ENCODE results near the gene SLAMF1. TPM values are rescaled to one million over a fixed set of nuclear protein-coding genes. Genes with fewer than 3 reads are reported as not detected.
A peak's percentile ranks its signal among the peaks of the same experiment; 100 is the strongest.

SLAMF1 gene
- total and polyA plus RNA-seq, 4 donors: not detected

GRCh38 chr1:160665330-160666078 lies 18.7 kb upstream of the SLAMF1 start:
- no peak overlapping the region for H3K27ac ChIP-seq (ENCODE audit: low read depth, low read length)
- peak in 1 of 6 donors; percentile 9 for DNase-seq (ENCODE audit: low read depth in 4 of 6, low spot score in 6 of 6)

GRCh38 chr1:160664573-160665051 lies 17.8 kb upstream of the SLAMF1 start:
- H3K4me1 ChIP-seq (ENCODE audit: control insufficient read depth, insufficient read depth, low read length): no peaks in the 10 kb centered on the region
- no peak overlapping the region for H3K27ac ChIP-seq (ENCODE audit: low read depth, low read length)
- no CpG with 5 or more reads among the region's 3 CpGs for WGBS (ENCODE audit: insufficient coverage)

More at GRCh38 chr1:160665330-160666078, 18.7 kb upstream of the SLAMF1 start:
- WGBS (ENCODE audit: insufficient coverage): 28% methylated on average over 4 of the region's 6 CpGs
- no peaks in the 10 kb centered on the region for H3K36me3 ChIP-seq (ENCODE audit: control insufficient read depth, insufficient read depth, low read length)
- peaks cover 3% of the 10 kb centered on the region for H3K9me3 ChIP-seq (ENCODE audit: control insufficient read depth, insufficient read depth, low read length)
- no peaks in the 10 kb centered on the region for H3K4me1 ChIP-seq (ENCODE audit: control insufficient read depth, insufficient read depth, low read length)
- no peaks in the 10 kb centered on the region for H3K27me3 ChIP-seq (ENCODE audit: control insufficient read depth, insufficient read depth, low read length)
- H3K4me3 ChIP-seq (ENCODE audit: low read depth, low read length): no peak overlapping the region

GRCh38 chr1:160662910-160663309 lies 16.1 kb upstream of the SLAMF1 start:
- no peak for DNase-seq (ENCODE audit: low read depth in 4 of 6, low spot score in 6 of 6)
- Histone ChIP-seq H3K36me3 (ENCODE audit: control insufficient read depth, insufficient read depth, low read length) (no peaks in the 10 kb centered on the region), H3K27ac (ENCODE audit: low read depth, low read length) (no peak overlapping the region), H3K4me1 (ENCODE audit: control insufficient read depth, insufficient read depth, low read length) (no peaks in the 10 kb centered on the region), H3K4me3 (ENCODE audit: low read depth, low read length) (no peak overlapping the region), H3K27me3 (ENCODE audit: control insufficient read depth, insufficient read depth, low read length) (no peaks in the 10 kb centered on the region), H3K9me3 (ENCODE audit: control insufficient read depth, insufficient read depth, low read length) (no peaks in the 10 kb centered on the region)
- 82% methylated on average over 1 of the region's 4 CpGs for WGBS (ENCODE audit: insufficient coverage)

More at GRCh38 chr1:160664573-160665051, 17.8 kb upstream of the SLAMF1 start:
- DNase-seq (ENCODE audit: low read depth in 4 of 6, low spot score in 6 of 6): no peak
- H3K36me3 ChIP-seq (ENCODE audit: control insufficient read depth, insufficient read depth, low read length): no peaks in the 10 kb centered on the region
- peaks cover 3% of the 10 kb centered on the region for H3K9me3 ChIP-seq (ENCODE audit: control insufficient read depth, insufficient read depth, low read length)
- no peaks in the 10 kb centered on the region for H3K27me3 ChIP-seq (ENCODE audit: control insufficient read depth, insufficient read depth, low read length)
- H3K4me3 ChIP-seq (ENCODE audit: low read depth, low read length): no peak overlapping the region

- H3K36me3 ChIP-seq (ENCODE audit: control insufficient read depth, insufficient read depth, low read length): no peaks in the 10 kb centered on the region
- no peak overlapping the region for H3K27ac ChIP-seq (ENCODE audit: low read depth, low read length)
- H3K9me3 ChIP-seq (ENCODE audit: control insufficient read depth, insufficient read depth, low read length): no peaks in the 10 kb centered on the region
- no peak for DNase-seq (ENCODE audit: low read depth in 4 of 6, low spot score in 6 of 6)
- no peak overlapping the region for H3K4me3 ChIP-seq (ENCODE audit: low read depth, low read length)
- no CpG with 5 or more reads among the region's 4 CpGs for WGBS (ENCODE audit: insufficient coverage)
- no peaks in the 10 kb centered on the region for H3K4me1 ChIP-seq (ENCODE audit: control insufficient read depth, insufficient read depth, low read length)
- no peaks in the 10 kb centered on the region for H3K27me3 ChIP-seq (ENCODE audit: control insufficient read depth, insufficient read depth, low read length)
Observed at GRCh38 chr1:160659566-160659965, 12.7 kb upstream of the SLAMF1 start.

- H3K4me3 ChIP-seq (ENCODE audit: low read depth, low read length): no peak overlapping the region
- H3K27me3 ChIP-seq (ENCODE audit: control insufficient read depth, insufficient read depth, low read length): no peaks in the 10 kb centered on the region
- H3K4me1 ChIP-seq (ENCODE audit: control insufficient read depth, insufficient read depth, low read length): no peaks in the 10 kb centered on the region
- 60% methylated on average over 1 of the region's 2 CpGs for WGBS (ENCODE audit: insufficient coverage)
- no peak for DNase-seq (ENCODE audit: low read depth in 4 of 6, low spot score in 6 of 6)
- H3K9me3 ChIP-seq (ENCODE audit: control insufficient read depth, insufficient read depth, low read length): no peaks in the 10 kb centered on the region
- no peak overlapping the region for H3K27ac ChIP-seq (ENCODE audit: low read depth, low read length)
- no peaks in the 10 kb centered on the region for H3K36me3 ChIP-seq (ENCODE audit: control insufficient read depth, insufficient read depth, low read length)
Observed at GRCh38 chr1:160658814-160659193, 12.0 kb upstream of the SLAMF1 start.

GRCh38 chr1:160658162-160658813 lies 11.4 kb upstream of the SLAMF1 start:
- Histone ChIP-seq H3K4me3 (ENCODE audit: low read depth, low read length) (no peak overlapping the region), H3K9me3 (ENCODE audit: control insufficient read depth, insufficient read depth, low read length) (no peaks in the 10 kb centered on the region), H3K36me3 (ENCODE audit: control insufficient read depth, insufficient read depth, low read length) (no peaks in the 10 kb centered on the region), H3K4me1 (ENCODE audit: control insufficient read depth, insufficient read depth, low read length) (no peaks in the 10 kb centered on the region), H3K27ac (ENCODE audit: low read depth, low read length) (no peak overlapping the region), H3K27me3 (ENCODE audit: control insufficient read depth, insufficient read depth, low read length) (no peaks in the 10 kb centered on the region)
- no peak for DNase-seq (ENCODE audit: low read depth in 4 of 6, low spot score in 6 of 6)
- WGBS (ENCODE audit: insufficient coverage): 96% methylated on average over 7 of the region's 8 CpGs

- H3K4me1 ChIP-seq (ENCODE audit: control insufficient read depth, insufficient read depth, low read length): no peaks in the 10 kb centered on the region
- no peaks in the 10 kb centered on the region for H3K36me3 ChIP-seq (ENCODE audit: control insufficient read depth, insufficient read depth, low read length)
- no peaks in the 10 kb centered on the region for H3K9me3 ChIP-seq (ENCODE audit: control insufficient read depth, insufficient read depth, low read length)
- H3K4me3 ChIP-seq (ENCODE audit: low read depth, low read length): no peak overlapping the region
- H3K27ac ChIP-seq (ENCODE audit: low read depth, low read length): no peak overlapping the region
- H3K27me3 ChIP-seq (ENCODE audit: control insufficient read depth, insufficient read depth, low read length): no peaks in the 10 kb centered on the region
- DNase-seq (ENCODE audit: low read depth in 4 of 6, low spot score in 6 of 6): no peak
- WGBS (ENCODE audit: insufficient coverage): no CpG with 5 or more reads among the region's 5 CpGs
Observed at GRCh38 chr1:160657250-160657781, 10.5 kb upstream of the SLAMF1 start.

GRCh38 chr1:160656737-160657136 lies 9.9 kb upstream of the SLAMF1 start:
- no peaks in the 10 kb centered on the region for H3K27me3 ChIP-seq (ENCODE audit: control insufficient read depth, insufficient read depth, low read length)
- no peaks in the 10 kb centered on the region for H3K36me3 ChIP-seq (ENCODE audit: control insufficient read depth, insufficient read depth, low read length)
- no peak overlapping the region for H3K27ac ChIP-seq (ENCODE audit: low read depth, low read length)
- DNase-seq (ENCODE audit: low read depth in 4 of 6, low spot score in 6 of 6): no peak
- H3K4me3 ChIP-seq (ENCODE audit: low read depth, low read length): no peak overlapping the region
- H3K4me1 ChIP-seq (ENCODE audit: control insufficient read depth, insufficient read depth, low read length): no peaks in the 10 kb centered on the region
- H3K9me3 ChIP-seq (ENCODE audit: control insufficient read depth, insufficient read depth, low read length): no peaks in the 10 kb centered on the region
- no CpG with 5 or more reads among the region's 3 CpGs for WGBS (ENCODE audit: insufficient coverage)

GRCh38 chr1:160653620-160654016 lies 6.8 kb upstream of the SLAMF1 start:
- WGBS (ENCODE audit: insufficient coverage): 90% methylated on average over 1 of the region's 2 CpGs
- Histone ChIP-seq H3K4me3 (ENCODE audit: low read depth, low read length) (no peak overlapping the region), H3K27me3 (ENCODE audit: control insufficient read depth, insufficient read depth, low read length) (no peaks in the 10 kb centered on the region), H3K27ac (ENCODE audit: low read depth, low read length) (no peak overlapping the region), H3K4me1 (ENCODE audit: control insufficient read depth, insufficient read depth, low read length) (no peaks in the 10 kb centered on the region), H3K9me3 (ENCODE audit: control insufficient read depth, insufficient read depth, low read length) (no peaks in the 10 kb centered on the region), H3K36me3 (ENCODE audit: control insufficient read depth, insufficient read depth, low read length) (no peaks in the 10 kb centered on the region)
- no peak for DNase-seq (ENCODE audit: low read depth in 4 of 6, low spot score in 6 of 6)
